NCI-H526 (cell line): ENCODE results near the gene KIDINS220.

Experiments
- DNase-seq, 2 experiments: peaks; one replicate each; lab custom pipeline; 2025; lab: John Stamatoyannopoulos, UW

Gene KIDINS220

GRCh38 chr2:8851811-8852560 lies 14.6 kb upstream of the KIDINS220 start:
- DNase-seq = no peak

- no peak for DNase-seq
Measured at GRCh38 chr2:8850845-8851487, 13.6 kb upstream of the KIDINS220 start.

GRCh38 chr2:8849327-8849726 lies 11.9 kb upstream of the KIDINS220 start:
- DNase-seq = no peak

GRCh38 chr2:8848328-8849100 lies 11.1 kb upstream of the KIDINS220 start:
- DNase-seq = no peak

GRCh38 chr2:8847400-8847799 lies 10.0 kb upstream of the KIDINS220 start:
- DNase-seq = no peak

GRCh38 chr2:8841932-8842331 lies 4.5 kb upstream of the KIDINS220 start:
- no peak for DNase-seq

GRCh38 chr2:8840475-8841091 lies 3.2 kb upstream of the KIDINS220 start:
- DNase-seq = no peak

- DNase-seq = no peak
Measured at GRCh38 chr2:8839189-8839965, 2.0 kb upstream of the KIDINS220 start.

- no peak for DNase-seq
Measured at GRCh38 chr2:8837795-8838140, 355 bp upstream of the KIDINS220 start.

- no peak for DNase-seq
Measured at GRCh38 chr2:8835279-8835678, 2.1 kb downstream of the KIDINS220 start.

GRCh38 chr2:8833853-8834252 lies 3.6 kb downstream of the KIDINS220 start:
- no peak for DNase-seq

- DNase-seq = no peak
Measured at GRCh38 chr2:8831516-8831915, 5.9 kb downstream of the KIDINS220 start.

- no peak for DNase-seq
Measured at GRCh38 chr2:8827729-8828128, 9.7 kb downstream of the KIDINS220 start.

- DNase-seq = no peak
Measured at GRCh38 chr2:8822218-8822617, 15.2 kb downstream of the KIDINS220 start.

- no peak for DNase-seq
Measured at GRCh38 chr2:8821276-8822217, 15.9 kb downstream of the KIDINS220 start.

GRCh38 chr2:8819948-8820347 lies 17.5 kb downstream of the KIDINS220 start:
- DNase-seq = no peak

GRCh38 chr2:8819194-8819593 lies 18.2 kb downstream of the KIDINS220 start:
- no peak for DNase-seq

- DNase-seq = no peak
Measured at GRCh38 chr2:8817221-8817620, 20.2 kb downstream of the KIDINS220 start.

GRCh38 chr2:8806885-8807704 lies 30.3 kb downstream of the KIDINS220 start:
- no peak for DNase-seq
